H9 (cell line): Measurements from ENCODE around the gene CASQ2. TPM values are rescaled to one million over a fixed set of nuclear protein-coding genes. Genes with fewer than 3 reads are reported as not detected.

Experiments used
- DNase-seq: peaks from one replicate; pipeline ENCODE4 v3.0.0-alpha.2; 2017
- H2AFZ ChIP-seq: one replicate; pipeline ENCODE4 v1.6.1; 2013; ENCODE audit warnings: mild to moderate bottlenecking, low read length, control low read depth, moderate library complexity
- H2AK5ac ChIP-seq: 2 replicates; pipeline ENCODE4 v1.6.1; 2013; ENCODE audit warnings: low read length, control low read depth, mixed read lengths; ENCODE audit not compliant: insufficient read length
- H2BK120ac ChIP-seq: one replicate; pipeline ENCODE4 v1.6.1; 2013; ENCODE audit warnings: low read depth, mild to moderate bottlenecking, low read length, control low read depth, inconsistent platforms; ENCODE audit not compliant: poor library complexity, severe bottlenecking
- H2BK12ac ChIP-seq: 2 replicates; pipeline ENCODE4 v1.6.1; 2013; ENCODE audit warnings: low read length, control low read depth, mixed read lengths, low read depth; ENCODE audit not compliant: insufficient read length
- H2BK15ac ChIP-seq: 2 replicates; pipeline ENCODE4 v1.6.1; 2013; ENCODE audit warnings: low read depth, low read length, control low read depth
- H2BK20ac ChIP-seq: one replicate; pipeline ENCODE4 v1.6.1; 2013; ENCODE audit warnings: low read depth, mild to moderate bottlenecking, low read length, control low read depth, inconsistent platforms; ENCODE audit not compliant: poor library complexity, severe bottlenecking
- H2BK5ac ChIP-seq: 2 replicates; pipeline ENCODE4 v1.6.1; 2013; ENCODE audit warnings: low read length, control low read depth, mixed read lengths; ENCODE audit not compliant: insufficient read length
- H3K14ac ChIP-seq: 2 replicates; pipeline ENCODE4 v1.6.1; 2013; ENCODE audit warnings: low read length, control low read depth; ENCODE audit not compliant: insufficient read depth
- H3K18ac ChIP-seq: 2 replicates; pipeline ENCODE4 v1.6.1; 2013; ENCODE audit warnings: low read depth, mild to moderate bottlenecking, mixed read lengths, low read length, control low read depth; ENCODE audit not compliant: insufficient read length
- H3K23ac ChIP-seq: 2 replicates; pipeline ENCODE4 v1.6.1; 2013; ENCODE audit warnings: low read length, control low read depth, mixed read lengths, low read depth; ENCODE audit not compliant: insufficient read length
- H3K23me2 ChIP-seq: 2 replicates; pipeline ENCODE4 v1.6.1; 2013; ENCODE audit warnings: low read depth, mild to moderate bottlenecking, mixed read lengths, low read length, control low read depth; ENCODE audit not compliant: insufficient read length, poor library complexity, severe bottlenecking
- H3K27ac ChIP-seq: 2 replicates; pipeline ENCODE4 v1.5.1; 2013; ENCODE audit warnings: low read length, control low read depth, mixed read lengths, low read depth; ENCODE audit not compliant: insufficient read length
- H3K27me3 ChIP-seq: 2 replicates; pipeline ENCODE4 v1.6.1; 2013; ENCODE audit warnings: low read length, control low read depth, inconsistent platforms; ENCODE audit not compliant: insufficient read depth
- H3K4ac ChIP-seq: 2 replicates; pipeline ENCODE4 v1.6.1; 2013; ENCODE audit warnings: low read depth, mild to moderate bottlenecking, control low read depth, inconsistent platforms, low read length, moderate library complexity
- H3K4me1 ChIP-seq: 2 replicates; pipeline ENCODE4 v1.6.1; 2013; ENCODE audit warnings: low read length, control low read depth, inconsistent platforms; ENCODE audit not compliant: insufficient read depth
- H3K4me2 ChIP-seq: 2 replicates; pipeline ENCODE4 v1.6.1; 2013; ENCODE audit warnings: low read length, control low read depth, mixed read lengths; ENCODE audit not compliant: insufficient read length, insufficient read depth
- H3K56ac ChIP-seq: 2 replicates; pipeline ENCODE4 v1.6.1; 2013; ENCODE audit warnings: low read depth, mild to moderate bottlenecking, mixed read lengths, low read length, control low read depth; ENCODE audit not compliant: insufficient read length
- H3K79me1 ChIP-seq: 2 replicates; pipeline ENCODE4 v1.6.1; 2013; ENCODE audit warnings: low read depth, mild to moderate bottlenecking, moderate library complexity, low read length, control low read depth, inconsistent platforms; ENCODE audit not compliant: insufficient read depth, poor library complexity, severe bottlenecking
- H3K79me2 ChIP-seq: 2 replicates; pipeline ENCODE4 v1.6.1; 2013; ENCODE audit warnings: low read length, control low read depth, inconsistent platforms; ENCODE audit not compliant: insufficient read depth
- H3K9ac ChIP-seq: 2 replicates; pipeline ENCODE4 v1.6.1; 2013; ENCODE audit warnings: low read length, control low read depth, mixed read lengths; ENCODE audit not compliant: insufficient read length; ENCODE audit errors: extremely low read depth
- H3K9me3 ChIP-seq: one replicate; pipeline ENCODE4 v1.6.1; 2013; ENCODE audit warnings: low read depth, low read length, inconsistent platforms; ENCODE audit not compliant: control insufficient read depth
- H3T11ph ChIP-seq: one replicate; pipeline ENCODE4 v1.6.1; 2013; ENCODE audit warnings: mild to moderate bottlenecking, low read length, control low read depth, inconsistent platforms
- H4K20me1 ChIP-seq: one replicate; pipeline ENCODE4 v1.6.1; 2013; ENCODE audit not compliant: control insufficient read depth, insufficient read length, insufficient read depth
- H4K5ac ChIP-seq: 2 replicates; pipeline ENCODE4 v1.6.1; 2013; ENCODE audit warnings: low read depth, mild to moderate bottlenecking, mixed read lengths, low read length, control low read depth; ENCODE audit not compliant: insufficient read length
- H4K8ac ChIP-seq: replicated peaks from 2 replicates; pipeline ENCODE4 v1.6.1; 2013; ENCODE audit warnings: low read length, control low read depth, mixed read lengths, low read depth; ENCODE audit not compliant: insufficient read length
- H4K91ac ChIP-seq: 2 replicates; pipeline ENCODE4 v1.6.1; 2013; ENCODE audit warnings: low read depth, mild to moderate bottlenecking, moderate library complexity, mixed read lengths, low read length, control low read depth; ENCODE audit not compliant: insufficient read length
- H3K27ac Mint-ChIP-seq, 3 experiments: 2 replicates in 2 of 3; 3 replicates in 1 of 3; pipeline ENCODE4 v1.8.0; 2020 to 2021; ENCODE audit warnings: mixed read lengths in 3 of 3, mild to moderate bottlenecking in 1 of 3, moderate library complexity in 1 of 3
- H3K27me3 Mint-ChIP-seq: 2 replicates; pipeline ENCODE4 v1.8.0; 2021; ENCODE audit warnings: low read depth, mild to moderate bottlenecking, moderate library complexity, mixed read lengths
- H3K36me3 Mint-ChIP-seq, 3 experiments: 2 replicates in 2 of 3; 3 replicates in 1 of 3; pipeline ENCODE4 v1.8.0; 2020 to 2021; ENCODE audit warnings: low read depth in 3 of 3, mixed read lengths in 3 of 3; ENCODE audit not compliant: insufficient read depth in 1 of 3
- H3K4me1 Mint-ChIP-seq, 2 experiments: 2 replicates each; pipeline ENCODE4 v1.8.0; 2020; ENCODE audit warnings: mixed read lengths in 2 of 2
- H3K4me3 Mint-ChIP-seq, 2 experiments: 2 replicates in 1 of 2; 3 replicates in 1 of 2; pipeline ENCODE4 v1.8.0; 2020 to 2021; ENCODE audit warnings: mild to moderate bottlenecking in 2 of 2, mixed read lengths in 2 of 2, moderate library complexity in 1 of 2
- H3K9me3 Mint-ChIP-seq, 2 experiments: 2 replicates in 1 of 2; 3 replicates in 1 of 2; pipeline ENCODE4 v1.8.0; 2020; ENCODE audit warnings: mild to moderate bottlenecking in 2 of 2, mixed read lengths in 2 of 2, moderate library complexity in 1 of 2
- WGBS: extraction: QIAGEN DNeasy Blood & Tissue Kit; methylation state at CpG from one replicate; pipeline ENCODE4 v1.1.7; 2013; ENCODE audit warnings: missing lambda C conversion rate, low lambda C conversion rate, mixed read lengths; ENCODE audit not compliant: insufficient read length; ENCODE audit errors: extremely low coverage; 5-methylcytosine and 5-hydroxymethylcytosine counted together
- total RNA-seq: library from RNA; stranded (reverse); gene quantifications from 2 replicates; pipeline ENCODE4 v1.2.1, GENCODE V29; 2021
- TF ChIP-seq, protein P1 (sequence below): fragments of 200-600 bp; sonication (generic); conservative IDR thresholded peaks from 3 replicates; pipeline ENCODE4 v1.8.0; 2021; ENCODE audit warnings: antibody characterized with exemption, mild to moderate bottlenecking

Gene CASQ2
- total RNA-seq, 1 experiment from 2014 or later, result not detected

- no peak overlapping the region for H4K8ac ChIP-seq
These were observed 90.9 kb downstream of the CASQ2 start for GRCh38 chr1:115677565-115677964.

More at GRCh38 chr1:115677565-115677964, 90.9 kb downstream of the CASQ2 start:
- no peaks in the 10 kb centered on the region for H3K9me3 Mint-ChIP-seq
- Histone ChIP-seq H2BK15ac (no peak overlapping the region), H3K18ac (peak overlapping the region; percentile 0), H2BK20ac (no peak overlapping the region), H2AK5ac (no peak overlapping the region), H3K27me3 (no peaks in the 10 kb centered on the region), H2BK12ac (no peak overlapping the region), H3K4me1 (no peaks in the 10 kb centered on the region), H4K91ac (no peak overlapping the region), H3K79me1 (no peaks in the 10 kb centered on the region), H3K27ac (no peak overlapping the region), H4K5ac (no peak overlapping the region), H3K9me3 (no peaks in the 10 kb centered on the region), H3T11ph (no peak overlapping the region), H2BK5ac (no peak overlapping the region), H4K20me1 (no peaks in the 10 kb centered on the region), H3K4me2 (no peak overlapping the region), H3K14ac (no peak overlapping the region; the same call in 1 of the 2 replicates), H3K23me2 (no peaks in the 10 kb centered on the region), H3K9ac (no peak overlapping the region), H3K23ac (no peak overlapping the region), H3K79me2 (no peaks in the 10 kb centered on the region), H2AFZ (no peak overlapping the region), H3K4ac (no peak overlapping the region), H3K56ac (no peak overlapping the region), H2BK120ac (no peak overlapping the region)
- no CpG with 5 or more reads among the region's 1 CpG for WGBS
- peaks cover 0 to 6% (median 6%) of the 10 kb centered on the region in 3 experiments; a peak in 6 of 7 replicates for H3K36me3 Mint-ChIP-seq
- H3K27ac Mint-ChIP-seq, result peak overlapping the region in 2 of 3 experiments; percentile 52 to 70; a peak in 2 of 7 replicates
- H3K4me1 Mint-ChIP-seq, result peaks cover 4 to 12% of the 10 kb centered on the region in 2 experiments
- no peaks in the 10 kb centered on the region for H3K27me3 Mint-ChIP-seq
- DNase-seq, result no peak
- TF ChIP-seq, protein P1, sequence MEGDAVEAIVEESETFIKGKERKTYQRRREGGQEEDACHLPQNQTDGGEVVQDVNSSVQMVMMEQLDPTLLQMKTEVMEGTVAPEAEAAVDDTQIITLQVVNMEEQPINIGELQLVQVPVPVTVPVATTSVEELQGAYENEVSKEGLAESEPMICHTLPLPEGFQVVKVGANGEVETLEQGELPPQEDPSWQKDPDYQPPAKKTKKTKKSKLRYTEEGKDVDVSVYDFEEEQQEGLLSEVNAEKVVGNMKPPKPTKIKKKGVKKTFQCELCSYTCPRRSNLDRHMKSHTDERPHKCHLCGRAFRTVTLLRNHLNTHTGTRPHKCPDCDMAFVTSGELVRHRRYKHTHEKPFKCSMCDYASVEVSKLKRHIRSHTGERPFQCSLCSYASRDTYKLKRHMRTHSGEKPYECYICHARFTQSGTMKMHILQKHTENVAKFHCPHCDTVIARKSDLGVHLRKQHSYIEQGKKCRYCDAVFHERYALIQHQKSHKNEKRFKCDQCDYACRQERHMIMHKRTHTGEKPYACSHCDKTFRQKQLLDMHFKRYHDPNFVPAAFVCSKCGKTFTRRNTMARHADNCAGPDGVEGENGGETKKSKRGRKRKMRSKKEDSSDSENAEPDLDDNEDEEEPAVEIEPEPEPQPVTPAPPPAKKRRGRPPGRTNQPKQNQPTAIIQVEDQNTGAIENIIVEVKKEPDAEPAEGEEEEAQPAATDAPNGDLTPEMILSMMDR, result peak; percentile 49; the same call in 2 of the 3 replicates
- H3K4me3 Mint-ChIP-seq, result no peak overlapping the region
